Keratinocyte (primary cell): ENCODE results near the gene BCAS1.

Source experiments
- CTCF ChIP-seq, 3 experiments: IDR thresholded peaks in 1 of 3; conservative IDR thresholded peaks in 1 of 3; optimal IDR thresholded peaks in 1 of 3; 2 replicates in 2 of 3; 3 replicates in 1 of 3; pipeline versions ENCODE3 to v1.5.1; 2011; ENCODE audit warnings: low read length in 3 of 3, mild to moderate bottlenecking in 3 of 3, moderate library complexity in 2 of 3, control low read depth in 1 of 3, inconsistent platforms in 1 of 3; ENCODE audit not compliant: insufficient read depth in 2 of 3; ENCODE audit errors: extremely low read depth in 1 of 3
- EZH2 ChIP-seq: IDR thresholded peaks from one replicate; pipeline ENCODE4 v1.6.1; 2012; ENCODE audit warnings: inconsistent platforms, mild to moderate bottlenecking, low read length, moderate library complexity

GRCh38 chr20:54038961-54039360, 31.4 kb downstream of the BCAS1 start:
- no peak for TF ChIP-seq CTCF (optimal IDR thresholded peaks at IDR 0.05 in 1 of 3, IDR thresholded peaks at IDR 0.05 in 1 of 3, conservative IDR thresholded peaks at IDR 0.05 in 1 of 3; ENCODE audit: extremely low read depth in 1 of 3, insufficient read depth in 2 of 3, low read length in 3 of 3)
- TF ChIP-seq EZH2, result no peak
